ENCODE measurements around the gene DPYSL3.

The DPYSL3 gene

DNA sequence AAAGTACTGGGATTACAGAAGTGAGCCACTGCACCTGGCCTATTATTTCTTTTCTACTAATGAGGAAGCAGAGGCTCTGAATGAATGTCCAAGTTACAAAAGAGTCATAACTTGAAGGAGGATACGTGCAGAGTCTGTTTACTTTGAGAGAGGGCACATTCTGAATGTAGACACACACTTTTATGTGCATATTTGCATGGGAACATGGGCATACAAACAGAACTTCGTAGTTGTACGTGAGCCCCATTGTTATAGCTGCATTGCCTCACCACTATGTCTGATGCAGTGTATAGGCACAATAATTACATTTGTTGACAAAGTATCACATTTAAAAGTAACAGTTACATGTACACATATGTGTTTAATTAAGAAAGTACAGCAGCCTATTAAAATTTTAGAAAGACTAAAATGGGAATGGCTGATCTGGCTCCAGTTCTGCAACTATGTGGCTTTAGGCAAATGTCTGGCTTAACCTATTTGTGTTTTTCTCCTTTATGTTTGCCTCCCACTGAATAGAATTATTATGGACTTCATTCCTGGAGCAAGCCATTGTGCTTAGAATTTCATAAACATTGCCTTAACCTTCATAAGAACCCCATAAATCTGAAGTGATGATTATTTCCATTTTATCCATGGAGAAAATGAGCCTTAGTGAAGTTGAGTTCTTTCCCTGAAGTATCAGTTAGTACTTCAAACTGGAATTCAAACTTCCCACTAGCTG is 3.0 kb upstream of the DPYSL3 start:
- no peak for DNase-seq

DNA sequence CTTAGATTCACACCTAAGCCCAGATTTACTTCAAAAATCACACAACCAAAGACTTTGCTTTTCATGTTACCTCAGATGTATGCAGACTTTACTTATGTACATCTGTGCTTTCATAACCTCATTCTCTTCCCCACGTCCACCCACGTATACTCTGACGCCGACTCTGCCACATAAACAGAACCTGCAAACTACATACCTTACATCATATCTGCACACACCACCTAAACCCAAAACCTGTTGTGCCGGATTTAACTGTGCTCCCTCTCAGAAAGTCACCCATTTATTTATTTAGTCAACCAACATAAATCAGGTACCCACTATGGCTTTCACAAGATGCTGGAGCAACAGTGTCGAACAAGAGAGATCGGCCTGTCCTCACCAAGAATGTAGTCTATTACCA is 1.0 kb upstream of the DPYSL3 start:
- no peak for DNase-seq

DNA sequence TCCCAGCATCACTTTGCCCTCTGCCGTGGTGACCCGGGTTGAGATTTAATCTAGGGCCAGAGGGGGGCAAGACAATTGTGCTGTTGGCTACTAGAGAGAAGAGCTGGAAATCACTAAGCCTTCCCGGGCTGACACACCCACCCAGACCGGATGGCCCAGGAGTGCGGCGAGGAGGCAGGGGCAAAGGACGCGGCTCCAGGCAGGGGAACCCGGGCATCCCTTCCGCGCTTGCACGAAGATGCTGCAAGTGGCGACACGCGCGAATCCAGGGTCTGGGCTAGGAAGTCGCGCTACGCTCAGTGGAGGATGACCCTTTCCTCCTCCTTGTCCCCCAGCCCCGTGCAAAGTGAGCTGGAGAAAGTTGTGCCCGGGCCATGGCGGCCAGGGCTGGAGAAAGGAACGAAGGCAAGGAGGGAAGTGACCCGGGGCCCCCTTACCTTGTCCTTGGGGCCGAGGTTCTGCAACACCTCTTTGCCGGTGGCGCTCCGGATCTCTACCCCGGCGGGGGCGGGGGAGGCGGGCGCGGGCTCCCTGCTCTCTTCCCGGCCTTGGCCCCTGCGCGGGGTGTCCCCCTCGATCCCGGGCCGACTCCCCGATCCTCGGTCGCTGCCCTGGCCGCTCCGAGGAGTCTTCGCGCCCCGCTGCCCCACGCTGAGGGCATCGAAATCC is 693 bp downstream of the DPYSL3 start:
- DNase-seq = no peak

DNA sequence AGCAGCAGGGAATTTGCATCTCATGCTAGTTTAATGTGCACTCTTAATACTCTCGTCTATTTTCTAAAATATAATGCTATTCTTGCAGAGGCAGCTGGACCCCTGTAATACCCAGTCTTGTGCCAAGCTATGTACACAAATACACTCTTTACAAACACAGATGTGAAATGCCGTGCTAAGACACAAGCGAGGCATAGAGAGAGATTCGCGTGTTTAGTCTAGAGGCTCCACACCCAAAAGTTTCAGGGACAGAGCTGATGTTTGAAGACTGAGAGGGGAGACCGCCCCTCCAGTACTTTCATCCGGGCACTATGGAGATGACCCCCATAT is 1.2 kb downstream of the DPYSL3 start:
- no peak for DNase-seq

DNA sequence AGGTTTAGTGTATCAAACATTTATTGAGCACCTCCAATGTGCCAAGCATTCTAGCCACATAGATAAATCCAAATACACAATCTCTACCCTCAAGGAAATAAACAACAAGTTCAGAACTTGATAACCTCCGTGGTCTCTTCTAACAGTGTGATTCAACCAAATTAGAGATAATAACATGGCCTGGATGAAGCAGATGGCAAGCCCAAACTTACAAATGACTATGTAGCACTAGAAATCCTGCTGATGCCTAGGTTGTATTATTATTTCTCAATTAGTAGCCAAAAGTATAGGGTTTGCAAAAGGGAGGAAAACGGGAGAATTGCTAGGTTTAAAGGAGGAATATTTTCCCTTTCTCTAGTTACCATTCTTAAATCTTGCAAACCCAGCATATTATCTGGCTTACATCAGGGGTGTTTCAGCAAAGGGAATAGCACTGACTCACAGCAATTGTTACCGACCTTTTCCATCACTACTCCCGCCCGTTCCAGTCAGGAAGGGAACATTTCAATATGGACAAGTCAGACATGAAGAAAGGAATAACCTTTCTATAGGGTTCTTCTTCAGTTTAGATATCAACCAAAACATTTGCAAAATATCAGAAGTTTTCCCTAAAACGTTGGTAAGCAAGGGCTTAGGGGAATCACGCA is 2.3 kb downstream of the DPYSL3 start:
- no peak for DNase-seq

DNA sequence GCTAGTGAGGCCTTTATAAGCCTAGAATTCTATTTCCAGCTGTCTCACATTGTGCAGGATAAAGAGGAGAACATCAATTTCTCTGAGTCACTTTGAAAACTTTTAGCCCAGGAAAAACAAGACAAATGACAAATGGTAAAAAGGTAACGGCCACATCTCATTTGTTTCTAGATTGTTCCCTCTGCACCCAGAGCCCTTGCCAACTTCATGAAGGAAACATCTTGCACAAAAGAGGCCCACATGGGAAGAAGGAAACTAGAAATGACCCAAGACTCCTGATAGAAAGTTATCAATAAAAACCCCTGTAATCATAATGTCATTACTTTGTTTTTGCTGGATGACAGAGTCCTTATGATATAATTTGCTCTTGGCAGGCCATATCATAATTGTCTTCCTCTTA is 5.3 kb downstream of the DPYSL3 start:
- DNase-seq = no peak

DNA sequence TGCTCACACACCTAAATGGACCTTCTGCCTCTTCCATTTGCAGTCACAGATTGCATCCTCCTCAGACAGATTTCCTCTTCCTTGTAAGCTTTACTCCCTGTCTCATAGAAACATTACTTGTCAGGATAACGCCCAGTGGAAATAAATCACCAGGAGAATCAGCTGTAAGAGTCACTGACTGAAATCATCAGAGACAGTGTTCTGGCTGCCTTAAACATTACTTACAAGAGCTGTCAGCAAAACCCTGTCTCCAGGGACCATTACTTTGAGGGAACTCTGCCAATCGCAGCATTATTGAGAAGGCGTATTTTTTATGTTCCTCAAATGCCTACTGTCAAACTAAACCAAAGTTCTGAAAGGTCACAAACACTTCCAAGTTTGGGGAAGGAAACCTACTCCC is 5.9 kb downstream of the DPYSL3 start:
- DNase-seq = no peak

DNA sequence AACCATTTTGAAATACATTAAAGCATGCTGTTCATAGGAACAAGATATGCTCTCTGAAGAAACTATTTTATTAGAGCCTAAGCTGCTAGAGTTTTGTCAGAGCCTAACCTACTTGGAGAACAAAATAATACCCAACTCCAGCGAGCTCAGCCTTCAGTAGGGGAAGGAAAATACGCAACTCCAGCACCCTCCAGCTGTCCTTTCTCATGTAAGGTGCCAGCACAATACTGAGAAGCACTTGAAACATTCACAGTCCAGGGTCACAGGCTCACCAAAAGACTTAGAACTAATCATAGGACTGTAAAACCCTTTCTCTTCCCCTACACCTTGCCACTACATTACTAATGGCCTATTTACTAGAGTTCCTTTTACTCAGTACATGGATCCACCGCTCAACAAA is 18.9 kb downstream of the DPYSL3 start:
- DNase-seq = no peak

DNA sequence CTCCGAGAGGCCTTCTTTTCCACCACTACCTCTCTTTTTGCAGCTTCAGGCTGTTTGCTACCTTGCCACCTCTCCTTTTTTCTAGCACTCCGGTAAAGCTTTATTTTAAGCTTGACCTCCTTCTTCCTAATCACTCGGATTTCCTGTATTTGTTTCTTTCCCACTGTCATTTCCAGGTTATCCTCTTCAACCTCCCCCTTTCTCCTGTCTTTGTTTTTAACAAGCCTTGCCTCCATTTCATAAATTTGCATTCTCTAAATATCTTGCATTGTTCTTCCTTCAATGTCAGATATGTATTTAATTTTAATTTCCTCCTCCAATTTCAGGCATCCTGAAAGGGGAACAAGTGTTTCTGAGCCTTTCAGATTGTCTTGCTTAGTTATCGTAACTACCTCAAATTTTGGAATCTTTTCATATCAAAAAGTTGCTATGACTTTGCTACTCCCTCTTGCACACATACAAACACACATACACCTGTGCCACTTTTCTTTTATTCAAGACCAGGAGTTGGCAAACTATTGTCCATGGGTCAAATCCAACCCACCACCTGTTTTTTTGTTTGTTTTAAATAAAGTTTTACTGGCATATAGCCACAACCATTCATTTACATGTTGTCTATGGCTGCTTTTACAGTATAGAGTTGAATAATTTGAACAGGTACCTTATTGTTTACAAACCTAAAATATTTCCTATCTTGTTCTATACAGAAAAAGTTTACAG is 22.7 kb downstream of the DPYSL3 start:
- DNase-seq = no peak

DNA sequence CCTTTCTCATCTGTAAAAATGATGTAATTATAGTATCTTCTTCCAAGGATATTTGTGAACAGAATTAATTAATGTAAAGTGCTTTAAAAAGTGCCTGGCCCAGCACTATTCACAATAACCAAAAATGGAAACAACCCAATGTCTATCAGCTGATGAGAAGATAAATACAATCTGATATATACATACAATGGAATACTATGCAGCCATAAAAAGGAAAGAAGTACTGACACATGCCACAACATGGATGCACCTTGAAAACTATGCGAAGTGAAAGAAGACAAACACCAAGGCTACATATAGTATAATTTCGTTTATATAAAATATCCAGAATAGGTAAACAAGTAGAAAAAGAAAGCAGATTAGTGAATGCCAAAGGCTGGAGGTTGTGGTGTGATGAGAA is 24.1 kb downstream of the DPYSL3 start:
- no peak for DNase-seq

DNA sequence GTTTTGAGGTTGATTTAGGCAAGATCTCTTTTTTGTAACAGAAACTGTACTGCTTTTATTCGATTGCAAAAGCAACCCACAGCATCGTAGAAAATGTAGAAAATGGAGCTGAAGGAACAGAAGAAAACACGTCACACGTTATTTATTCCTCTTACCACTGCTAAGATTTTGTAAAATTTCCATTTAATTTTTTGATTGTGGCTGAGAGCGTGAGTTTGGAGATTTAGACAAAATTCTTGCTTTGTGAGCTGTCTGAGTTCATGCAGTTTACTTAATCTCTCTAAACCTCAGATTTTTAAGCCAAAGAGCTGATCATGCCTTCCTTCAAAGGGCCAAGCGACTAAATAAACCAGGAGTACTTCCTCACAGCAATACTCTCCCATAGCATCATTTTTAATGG is 24.8 kb downstream of the DPYSL3 start:
- DNase-seq = no peak

DNA sequence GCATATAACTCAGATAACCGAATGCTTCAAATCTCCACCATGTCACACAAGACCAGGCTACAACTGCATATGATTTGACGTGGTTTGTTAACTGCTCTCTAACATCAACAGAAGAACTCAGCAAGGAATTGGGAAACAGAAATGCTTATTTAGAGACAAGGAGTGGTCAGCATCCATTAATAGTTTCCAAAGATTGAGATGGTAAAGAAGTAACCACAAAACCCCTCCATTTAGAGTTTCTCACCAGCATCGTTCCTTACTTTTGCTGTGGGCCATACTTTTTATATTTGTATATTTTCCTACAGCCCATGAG is 25.2 kb downstream of the DPYSL3 start:
- no peak for DNase-seq

DNA sequence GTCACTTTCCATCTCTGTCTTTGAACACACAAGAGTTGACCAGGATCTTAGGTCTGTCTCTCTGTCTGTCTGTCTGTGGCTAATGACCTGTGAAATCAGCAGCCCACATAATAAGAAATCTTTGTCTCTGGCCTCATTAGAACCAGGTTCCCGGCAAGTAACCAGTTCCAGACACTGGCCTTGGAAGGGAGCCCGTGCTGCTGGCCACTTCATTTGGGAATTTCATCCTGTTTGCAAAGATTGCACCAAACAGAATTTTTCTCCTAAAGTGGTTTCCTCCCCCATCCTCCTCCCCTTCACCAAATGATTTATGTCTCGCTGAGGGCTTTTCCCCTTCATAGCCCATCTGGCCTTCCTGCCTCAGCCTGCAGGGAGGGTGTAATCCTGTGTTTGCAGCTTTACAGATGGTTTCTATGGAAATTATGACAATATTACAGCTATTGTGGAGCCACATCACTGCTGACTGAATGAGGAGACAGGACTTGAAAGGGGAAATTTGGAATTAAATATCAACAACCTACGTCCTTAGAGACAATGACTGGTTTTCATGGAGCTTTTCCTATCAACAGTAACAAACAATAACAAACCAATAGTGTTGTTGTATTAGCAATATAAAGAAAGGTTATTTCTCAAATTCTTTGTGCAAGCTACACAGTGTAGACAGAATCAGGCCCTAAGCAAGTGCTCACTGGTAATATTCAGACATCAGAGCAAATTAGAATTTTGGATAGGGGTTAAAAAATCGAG is 25.7 kb downstream of the DPYSL3 start:
- DNase-seq = no peak

DNA sequence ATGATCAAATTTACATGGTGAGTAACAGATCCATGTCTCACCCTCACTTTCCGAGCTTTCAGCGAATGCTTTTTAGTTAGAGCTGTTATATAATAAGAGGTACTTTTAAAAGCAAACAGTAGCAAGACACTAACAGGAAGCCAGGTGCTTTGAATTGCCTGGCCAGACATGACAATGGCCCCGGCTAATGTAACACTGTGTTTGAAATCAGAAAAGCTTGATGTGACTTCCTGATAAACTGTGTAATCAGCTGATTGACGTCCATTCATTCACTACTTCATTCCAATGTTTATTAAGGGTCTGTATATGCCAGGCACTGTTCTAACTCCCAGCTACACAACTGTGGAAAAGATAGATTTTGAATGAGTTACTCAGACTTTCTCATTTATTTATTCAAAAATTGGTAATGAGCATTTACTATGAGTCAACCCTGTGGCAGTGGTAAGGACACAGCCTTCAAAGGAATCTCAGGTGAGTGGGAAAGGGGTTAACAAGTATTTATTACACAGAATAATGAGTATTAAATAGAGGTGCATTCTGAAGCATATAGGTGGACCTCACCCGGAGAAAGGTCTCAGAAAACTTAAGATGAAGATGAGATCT is 26.6 kb downstream of the DPYSL3 start:
- no peak for DNase-seq

DNA sequence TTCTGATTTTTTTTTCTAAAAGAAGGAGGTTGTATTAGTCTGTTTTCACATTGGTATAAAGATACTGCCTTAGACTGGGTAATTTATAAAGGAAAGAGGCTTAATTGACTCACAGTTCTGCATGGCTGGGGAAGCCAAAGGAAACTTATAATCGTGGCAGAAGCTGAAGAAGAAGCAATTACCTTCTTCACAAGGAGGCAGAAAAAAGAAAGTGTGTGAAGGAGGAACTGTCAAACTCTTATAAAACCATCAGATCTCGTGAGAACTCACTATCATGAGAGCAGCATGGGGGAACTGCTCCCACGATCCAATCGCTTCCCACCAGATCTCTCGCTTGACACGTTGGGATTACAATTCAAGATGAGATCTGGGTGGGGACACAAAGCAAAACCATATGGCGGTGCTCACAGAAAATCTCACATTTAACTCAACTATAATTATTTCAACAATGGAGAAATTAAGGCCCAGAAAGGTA is 27.1 kb downstream of the DPYSL3 start:
- no peak for DNase-seq

DNA sequence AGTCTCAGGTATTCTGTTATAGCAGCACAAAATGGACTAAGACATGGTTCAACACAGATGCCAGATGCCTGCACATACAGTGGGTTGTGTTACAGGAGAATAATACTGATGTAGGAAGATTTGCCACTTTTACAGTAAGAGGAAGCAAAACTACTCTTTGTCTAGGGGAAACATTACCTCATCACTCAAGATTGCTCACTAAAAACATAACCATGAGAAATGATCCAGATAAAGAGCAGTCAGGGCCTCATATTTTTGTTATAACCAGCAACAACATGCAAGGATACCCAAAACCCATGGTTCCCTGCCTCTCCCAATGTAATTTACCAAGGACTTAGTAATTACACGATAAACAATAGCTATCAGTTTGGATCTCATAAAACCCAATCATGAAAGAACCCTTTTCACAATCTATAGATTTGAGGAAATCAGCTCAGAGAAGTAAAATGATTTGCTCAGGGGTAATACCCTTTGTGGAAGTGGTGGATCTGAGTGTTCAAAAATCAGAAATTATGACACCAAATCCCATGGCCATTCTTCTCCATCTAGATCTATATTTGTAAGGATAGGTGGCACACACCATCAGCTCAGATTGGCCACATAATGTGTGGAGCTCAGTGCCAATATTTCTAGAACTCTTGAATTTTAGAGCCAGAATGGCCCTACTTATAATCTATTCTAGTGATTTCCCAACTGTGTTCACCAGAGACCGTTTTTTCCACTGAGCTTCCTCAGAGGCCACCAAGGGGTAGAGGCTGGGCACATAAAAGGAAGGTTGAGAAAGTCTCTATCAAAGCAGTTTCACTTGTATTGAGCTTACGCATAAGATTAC is 27.8 kb downstream of the DPYSL3 start:
- no peak for DNase-seq

DNA sequence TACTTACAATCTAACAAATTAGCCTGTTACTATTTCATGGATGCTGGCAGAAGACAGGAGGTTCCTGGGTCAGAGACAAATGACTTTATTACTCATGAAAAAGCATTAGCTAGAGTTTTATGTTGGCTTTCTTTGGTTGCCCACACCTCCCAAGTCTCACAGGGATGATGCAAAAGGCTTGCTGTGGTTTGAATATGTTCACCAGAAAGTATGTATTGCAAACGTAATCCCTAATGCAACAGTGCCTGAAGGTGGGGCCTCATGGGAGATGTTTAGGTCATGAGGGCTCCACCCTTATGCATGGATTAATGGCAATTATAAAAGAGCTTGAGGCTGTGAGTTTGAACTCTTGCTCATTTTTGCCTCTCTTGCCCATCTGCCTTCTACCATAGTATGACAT is 28.5 kb downstream of the DPYSL3 start:
- no peak for DNase-seq

DNA sequence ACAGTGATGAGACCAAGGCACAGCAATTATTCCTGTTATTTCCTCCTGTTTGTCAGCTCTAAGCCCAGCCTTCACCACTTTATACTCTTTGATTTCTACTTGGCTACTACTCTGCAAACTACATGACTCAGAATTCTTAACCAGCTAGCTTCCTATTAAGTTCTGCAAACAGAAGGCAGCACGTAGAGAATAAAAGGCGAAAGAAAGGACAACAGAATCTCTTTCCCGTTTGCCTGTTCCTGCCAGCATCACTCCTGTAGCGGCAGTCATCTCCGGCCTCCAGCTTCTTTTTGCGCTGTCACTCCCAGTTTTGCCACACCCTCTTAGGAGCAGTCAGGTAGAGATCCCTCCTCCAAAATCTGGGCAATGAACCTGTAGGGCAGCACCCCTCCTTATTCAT is 29.9 kb downstream of the DPYSL3 start:
- no peak for DNase-seq

DNA sequence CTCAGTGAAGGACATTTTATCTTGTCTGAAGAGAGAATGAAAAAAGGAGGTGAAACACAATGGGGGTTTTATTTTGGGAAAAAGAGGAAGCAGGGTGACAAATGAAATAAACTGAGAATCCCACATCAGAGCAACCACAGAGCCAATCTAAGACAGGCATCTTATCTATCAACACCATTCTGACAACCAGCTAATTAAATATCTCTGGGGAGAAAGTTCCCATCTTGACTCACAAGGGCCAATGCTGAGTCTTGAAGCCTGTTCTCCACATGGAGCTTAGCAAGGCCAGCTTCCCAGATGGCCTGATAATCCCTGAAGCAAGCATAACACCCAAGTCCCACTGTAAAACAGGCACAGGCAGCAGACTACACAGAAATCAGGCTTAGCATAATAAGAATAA is 30.4 kb downstream of the DPYSL3 start:
- no peak for DNase-seq

DNA sequence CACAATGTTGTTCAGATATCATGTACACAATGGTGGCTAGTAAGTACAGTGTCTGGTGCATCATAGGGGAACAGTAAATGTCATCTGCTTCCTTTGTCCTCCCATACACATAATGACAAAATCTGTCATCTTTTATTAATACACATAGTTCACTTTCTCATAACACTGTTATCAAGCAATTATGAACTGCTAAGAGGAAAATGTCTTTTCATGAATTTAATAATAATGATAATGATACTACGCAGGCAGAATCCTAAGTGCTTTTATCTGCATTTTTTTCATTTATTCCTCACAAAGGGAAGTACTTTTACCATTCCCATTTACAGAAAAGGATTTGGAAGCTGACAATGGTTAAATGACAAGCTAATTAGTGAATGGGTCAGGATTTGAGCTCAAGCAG is 35.7 kb downstream of the DPYSL3 start:
- no peak for DNase-seq

DNA sequence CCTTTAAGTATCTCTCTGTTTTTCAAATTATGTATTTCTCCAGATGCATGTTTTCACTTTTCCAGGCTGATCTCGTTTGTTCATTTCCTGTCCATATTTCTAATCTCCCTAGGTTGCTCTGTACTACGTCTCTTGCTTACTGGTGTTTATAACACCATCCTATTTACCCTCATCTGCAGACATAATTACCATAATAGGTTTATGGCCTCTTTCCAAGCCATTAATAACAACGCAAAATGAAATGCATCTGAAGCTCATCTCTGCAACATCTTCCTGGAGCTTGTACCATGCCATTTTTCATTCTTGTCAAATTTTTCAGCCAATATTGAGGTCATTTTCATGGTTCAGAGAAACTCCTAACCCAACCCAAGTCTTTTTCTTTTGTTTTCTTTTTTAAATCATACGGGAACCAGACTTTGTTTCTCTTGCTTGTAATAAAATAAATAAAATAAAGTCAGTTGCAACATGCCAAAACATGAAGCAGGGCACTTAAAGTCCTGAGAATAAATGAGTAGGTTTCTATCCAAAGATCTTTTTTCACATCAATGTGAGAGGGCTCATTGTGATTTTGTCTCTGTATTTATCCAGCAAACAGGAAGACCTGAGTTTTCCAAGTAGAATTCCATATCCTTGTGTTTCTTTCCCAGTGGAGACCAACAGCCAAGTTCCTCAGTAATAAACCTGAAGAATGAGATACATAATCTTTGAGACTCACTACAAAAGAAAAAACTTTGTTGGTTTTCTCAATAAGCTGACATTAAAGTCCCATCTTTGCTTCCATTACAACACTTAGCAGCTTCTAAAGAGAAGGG is 37.0 kb downstream of the DPYSL3 start:
- DNase-seq = no peak

Measured in CD4-positive, alpha-beta T cell treated with Interleukin-6 for 4 hours (primary cell).